Measurements from ENCODE around the gene STOX2.
"Not testable (repeated sequence)": the region's sequence is repeated elsewhere in the genome, so short reads cannot be mapped to it uniquely, and the experiment has no call there.

STOX2 gene

DNA sequence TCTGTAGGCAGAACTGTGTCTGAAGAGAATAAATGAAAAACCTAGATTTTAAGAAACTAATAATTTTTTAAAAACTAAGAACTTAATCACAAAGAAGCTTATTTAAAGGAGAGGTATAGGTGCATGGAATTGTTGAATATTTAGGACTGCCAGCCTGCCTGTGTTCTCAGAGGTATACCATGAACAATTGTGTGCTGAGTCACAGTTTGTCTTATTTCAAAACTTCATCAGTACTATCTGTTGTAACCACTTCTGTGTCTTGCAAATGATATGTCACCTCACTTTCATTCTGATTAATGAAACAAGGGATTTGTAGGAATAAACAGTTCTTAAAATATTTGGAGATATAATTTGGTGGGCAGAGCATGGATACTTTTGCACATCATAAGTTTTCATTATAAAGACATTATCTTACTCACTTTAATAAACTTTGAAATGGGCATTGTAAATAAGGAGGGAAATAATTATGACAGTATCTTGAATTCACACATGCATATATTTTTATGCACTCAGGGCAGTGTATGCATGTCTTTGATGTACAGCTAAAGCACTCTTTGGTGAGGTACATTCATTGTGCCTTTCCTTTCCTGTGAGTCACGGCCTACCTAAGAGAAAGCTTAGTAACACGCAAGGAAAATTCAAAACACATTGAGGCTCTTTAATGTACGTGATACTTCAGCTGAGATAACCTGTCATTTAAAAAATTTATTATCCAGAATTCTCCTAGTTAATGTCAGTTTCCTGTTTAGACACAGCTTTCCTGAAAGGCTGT, 31.7 kb downstream of the STOX2 start:
- DNase-seq (ENCODE audit: low spot score) = no peak

DNA sequence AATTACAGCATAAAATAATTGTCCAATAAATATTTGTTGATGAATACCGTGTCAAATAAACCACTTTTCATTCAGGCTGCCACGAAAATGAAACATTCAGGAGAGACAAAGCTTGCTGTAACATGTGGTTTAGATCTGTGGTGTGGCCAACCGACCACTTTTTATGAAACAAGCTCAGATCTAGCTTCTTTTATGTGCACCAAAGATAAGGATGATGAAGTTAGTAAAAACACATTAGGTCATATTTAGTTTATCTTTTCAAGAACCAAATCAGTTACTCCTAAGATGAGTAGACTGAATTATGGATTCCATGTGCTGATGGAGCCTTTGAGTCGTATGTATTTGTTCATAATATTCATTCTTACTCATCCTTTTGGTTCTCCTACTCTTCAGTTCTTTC, 35.8 kb downstream of the STOX2 start:
- DNase-seq (ENCODE audit: low spot score) = no peak

DNA sequence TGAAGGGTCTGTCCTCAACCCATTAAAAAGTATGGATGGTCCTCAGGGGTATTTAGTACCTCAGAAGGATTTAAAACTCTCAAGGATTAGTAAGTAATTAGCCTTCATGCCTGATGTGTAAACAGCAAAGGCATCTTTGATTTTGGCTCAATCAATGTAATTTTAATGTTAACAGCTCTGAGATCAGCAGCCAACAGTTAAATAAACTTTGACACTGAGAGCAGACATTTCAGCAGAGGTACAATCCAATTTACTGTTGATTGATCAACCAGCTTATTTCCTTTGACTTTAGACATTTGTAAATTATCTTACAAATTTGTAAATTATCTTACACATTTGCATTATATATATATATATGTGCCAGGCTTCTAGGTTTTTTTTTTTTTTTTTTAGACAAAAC, 36.9 kb downstream of the STOX2 start:
- DNase-seq (ENCODE audit: low spot score) = no peak

DNA sequence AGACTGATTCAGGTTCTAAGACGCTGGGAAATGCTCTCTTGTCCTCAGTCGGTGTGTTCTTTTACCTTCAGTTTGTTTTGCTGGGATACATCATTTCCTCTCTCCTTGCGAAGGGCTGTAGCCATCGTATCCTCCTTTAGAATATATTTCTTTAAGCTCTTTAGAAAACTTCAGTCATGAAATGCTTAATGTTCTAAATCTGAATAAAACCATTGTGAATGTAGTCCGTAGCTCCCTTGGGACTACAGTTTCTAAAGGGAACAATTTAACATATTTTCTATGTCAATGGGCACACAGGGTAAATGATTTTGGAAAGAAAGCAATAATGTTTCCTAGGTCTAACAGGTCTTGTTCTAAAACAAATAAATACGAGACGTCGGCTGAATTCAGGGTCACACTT, 40.6 kb downstream of the STOX2 start:
- DNase-seq (ENCODE audit: low spot score) = no peak

DNA sequence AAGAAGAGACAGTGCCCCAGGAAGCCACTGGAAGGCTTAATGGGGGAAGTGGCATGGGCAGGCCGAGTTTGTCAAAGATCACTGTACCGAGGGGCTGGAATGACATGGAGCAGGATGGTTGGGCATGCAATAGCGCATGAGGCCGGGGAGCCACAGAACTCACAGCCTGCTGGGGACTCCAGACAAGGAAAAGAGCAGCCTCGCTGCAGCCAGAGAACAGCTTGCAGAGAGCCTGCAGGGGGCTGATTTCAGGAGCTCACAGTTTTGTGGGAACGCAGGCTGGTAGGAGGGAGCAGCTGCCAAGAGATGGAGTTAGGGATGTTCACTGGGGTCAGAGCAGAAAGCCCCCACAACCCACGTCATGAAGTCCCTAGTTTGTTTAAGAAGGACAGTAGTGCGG, 45.4 kb downstream of the STOX2 start:
- no peak for DNase-seq (ENCODE audit: low spot score)

DNA sequence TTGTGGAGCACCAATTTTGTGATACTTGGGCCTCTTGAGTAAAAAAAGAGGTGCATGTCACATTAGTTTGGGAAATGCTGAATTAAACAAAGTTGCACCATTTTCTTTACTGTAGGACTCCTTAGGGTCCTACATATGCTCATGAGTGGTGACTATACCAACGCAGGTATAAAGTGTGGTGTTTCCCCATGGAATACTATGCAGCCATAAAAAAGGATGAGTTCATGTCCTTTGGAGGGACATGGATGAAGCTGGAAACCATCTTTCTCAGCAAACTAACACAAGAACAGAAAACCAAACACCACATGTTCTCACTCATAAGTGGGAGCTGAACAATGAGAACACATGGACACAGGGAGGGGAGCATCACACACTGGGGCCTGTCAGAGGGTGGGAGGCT, 47.5 kb downstream of the STOX2 start:
- DNase-seq (ENCODE audit: low spot score) = not testable (repeated sequence)

DNA sequence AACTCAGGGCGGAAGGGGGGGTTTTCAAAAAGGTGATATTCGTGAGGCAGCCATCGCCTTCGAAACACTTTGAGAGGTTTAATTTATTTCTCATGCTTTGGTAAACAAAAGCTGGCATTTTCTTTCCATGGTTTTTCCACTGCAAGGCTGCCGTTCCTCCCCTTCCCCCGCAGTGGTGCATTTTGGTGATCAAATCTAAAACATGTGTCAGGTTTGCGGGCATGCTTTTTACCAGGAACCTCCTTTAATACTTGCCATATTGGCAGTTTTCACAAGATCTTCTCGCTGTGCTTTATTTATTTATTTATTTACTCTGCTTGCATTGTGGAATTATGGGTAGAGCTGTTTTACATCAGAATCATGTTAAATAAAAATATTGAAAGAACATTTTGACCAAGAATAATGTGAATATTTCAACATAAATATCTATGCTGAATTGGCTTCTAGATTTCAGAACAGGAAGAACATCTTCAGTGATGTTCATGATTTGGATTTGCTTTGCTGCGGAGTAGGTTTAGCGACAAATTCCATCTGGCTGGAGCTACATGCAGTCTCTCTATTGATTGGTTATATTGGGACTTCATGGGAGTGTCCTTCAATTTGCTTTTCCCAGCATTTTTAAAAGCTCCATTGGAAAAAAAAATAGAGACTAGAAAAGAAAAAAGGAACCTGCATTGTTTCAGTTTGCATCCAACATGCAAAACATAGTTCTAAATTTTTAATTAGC, 54.4 kb downstream of the STOX2 start:
- DNase-seq (ENCODE audit: low spot score) = no peak

DNA sequence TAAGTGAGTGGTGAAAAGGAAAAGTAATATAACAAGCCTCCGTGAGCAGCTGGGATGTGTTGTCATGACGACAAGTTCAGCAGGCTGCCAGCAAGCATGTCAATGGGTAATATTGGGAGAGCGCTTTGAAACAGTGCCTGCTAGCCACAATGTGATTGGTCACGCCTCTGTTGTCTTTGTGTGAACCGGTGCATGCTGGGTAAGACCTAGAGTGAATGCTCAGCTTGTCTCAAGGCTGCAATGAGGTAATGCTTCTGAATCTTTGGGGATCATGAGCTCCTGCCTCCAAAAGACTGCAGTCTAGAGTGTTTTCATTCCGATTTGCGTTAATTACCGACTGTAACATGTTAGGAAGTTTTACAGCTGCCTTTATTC, 54.9 kb downstream of the STOX2 start:
- peak; percentile 75 for DNase-seq (ENCODE audit: low spot score)

DNA sequence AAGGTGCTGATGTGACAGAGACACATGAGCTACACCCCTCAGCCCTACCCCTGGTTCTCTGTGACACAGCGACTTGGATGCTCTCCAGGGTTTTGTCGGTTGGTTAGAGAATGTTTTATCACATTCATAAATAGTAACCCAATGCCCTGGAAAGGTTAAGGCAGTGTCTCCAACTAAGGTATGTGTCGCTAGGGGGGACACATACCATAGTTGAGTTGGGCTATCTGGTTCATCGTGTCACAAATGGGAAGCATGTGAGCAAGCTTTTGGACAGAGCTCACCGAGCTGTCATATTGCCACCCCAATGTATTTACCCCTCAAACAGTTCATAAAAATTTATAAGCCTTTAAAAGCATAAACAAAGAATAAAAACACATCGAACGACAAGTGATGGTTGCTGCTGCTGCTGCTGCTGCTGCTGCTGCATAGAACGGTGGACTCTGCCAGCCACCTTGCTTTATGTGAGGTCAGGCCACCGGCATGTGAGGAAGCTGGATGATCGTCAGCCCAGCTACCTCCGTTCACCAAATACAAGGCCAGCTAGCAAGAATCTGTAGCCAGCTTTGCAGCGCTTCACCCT, 55.9 kb downstream of the STOX2 start:
- no peak for DNase-seq (ENCODE audit: low spot score)

DNA sequence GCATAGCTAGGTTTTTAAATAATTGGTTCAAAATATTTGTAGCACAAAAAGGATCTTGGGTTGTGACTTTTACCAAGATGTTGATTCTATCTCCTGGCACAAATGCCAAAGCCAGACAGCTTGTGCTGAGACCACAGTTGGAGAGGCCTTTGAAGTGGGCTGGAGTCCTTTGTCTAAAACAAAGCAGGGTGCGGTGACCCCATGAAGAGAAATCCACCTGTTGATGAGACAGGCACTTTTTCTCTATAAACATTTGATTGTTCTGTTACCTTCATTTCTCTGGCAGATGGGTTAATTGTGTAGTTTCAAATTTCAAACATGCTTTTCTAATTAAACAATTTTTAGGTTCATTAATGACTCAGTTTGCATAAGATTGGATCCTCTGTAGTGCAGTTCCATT, 56.7 kb downstream of the STOX2 start:
- DNase-seq (ENCODE audit: low spot score) = no peak

DNA sequence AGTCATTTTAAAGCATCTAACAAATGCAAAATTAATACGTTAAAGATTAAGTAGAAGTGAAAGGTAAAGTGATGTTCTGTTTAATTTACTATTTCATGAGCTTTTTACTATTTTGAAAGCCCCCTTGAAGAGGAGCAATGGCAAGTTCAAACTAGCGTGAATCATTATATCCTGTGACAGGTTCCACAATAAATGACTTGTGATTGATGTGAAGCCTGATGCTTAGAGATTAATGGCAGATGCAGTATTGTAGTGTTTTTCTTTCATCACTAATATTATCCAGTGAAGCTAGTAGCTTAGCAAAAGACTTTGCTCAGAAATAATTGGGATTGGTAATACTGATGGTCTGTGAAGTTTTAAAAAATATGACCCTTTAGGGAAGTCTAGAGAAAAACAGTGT, 57.3 kb downstream of the STOX2 start:
- DNase-seq (ENCODE audit: low spot score) = no peak

DNA sequence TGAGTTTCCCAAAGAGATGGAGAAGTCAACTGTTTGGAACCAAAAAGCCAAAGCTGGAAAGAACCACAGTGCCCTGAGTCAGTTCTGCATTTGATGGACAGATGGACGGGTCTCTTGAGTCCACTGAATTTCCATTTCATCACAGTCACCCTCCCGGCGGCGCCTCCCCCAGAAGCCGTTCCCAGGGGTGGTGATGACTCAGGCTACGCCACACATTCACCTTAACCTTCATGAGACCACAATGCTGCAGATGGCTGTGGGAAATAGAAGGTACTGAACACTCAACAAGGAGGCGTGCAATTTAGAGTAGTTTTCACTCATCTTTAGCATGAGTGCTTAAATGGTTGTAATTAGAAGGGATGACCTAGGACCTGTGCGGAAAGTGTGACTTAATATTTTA, 61.3 kb downstream of the STOX2 start:
- no peak for DNase-seq (ENCODE audit: low spot score)

DNA sequence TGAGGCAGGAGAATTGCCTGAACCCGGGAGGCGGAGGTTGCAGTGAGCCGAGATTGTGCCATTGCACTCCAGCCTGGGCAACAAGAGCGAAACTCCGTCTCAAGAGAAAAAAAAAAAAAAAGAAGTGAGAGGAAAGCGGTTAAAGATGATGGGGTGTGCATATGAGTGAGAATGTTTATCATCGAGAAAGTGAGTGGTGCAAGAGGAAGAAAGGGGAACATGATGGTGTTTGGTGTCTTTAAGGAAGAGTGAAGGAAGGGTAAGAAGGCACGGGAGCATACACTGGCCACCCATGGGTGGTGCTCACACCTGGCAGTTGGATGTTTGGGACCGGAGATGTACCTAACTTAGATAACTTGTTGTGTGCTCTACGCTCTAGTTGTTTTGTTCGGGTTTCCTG, 62.2 kb downstream of the STOX2 start:
- no peak for DNase-seq (ENCODE audit: low spot score)

DNA sequence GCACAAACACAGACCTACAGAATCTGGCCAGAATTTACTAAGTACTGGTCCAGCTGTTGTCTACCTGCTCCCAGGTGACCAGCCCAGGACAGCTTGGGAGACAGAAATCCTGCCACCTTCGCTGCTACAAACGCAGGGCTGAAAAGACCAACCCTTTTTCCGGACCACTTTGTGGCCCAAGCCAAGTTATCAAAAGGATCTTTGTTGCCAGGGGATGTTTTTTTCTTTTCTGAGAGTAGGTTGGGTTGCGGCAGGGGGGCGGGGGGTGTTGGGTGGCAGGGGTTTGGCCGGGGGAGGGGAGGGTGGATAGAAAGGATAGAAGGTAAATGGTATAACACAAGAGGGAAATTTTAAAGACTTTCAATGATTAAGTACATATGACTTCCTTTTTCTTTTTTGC, 63.4 kb downstream of the STOX2 start:
- no peak for DNase-seq (ENCODE audit: low spot score)

DNA sequence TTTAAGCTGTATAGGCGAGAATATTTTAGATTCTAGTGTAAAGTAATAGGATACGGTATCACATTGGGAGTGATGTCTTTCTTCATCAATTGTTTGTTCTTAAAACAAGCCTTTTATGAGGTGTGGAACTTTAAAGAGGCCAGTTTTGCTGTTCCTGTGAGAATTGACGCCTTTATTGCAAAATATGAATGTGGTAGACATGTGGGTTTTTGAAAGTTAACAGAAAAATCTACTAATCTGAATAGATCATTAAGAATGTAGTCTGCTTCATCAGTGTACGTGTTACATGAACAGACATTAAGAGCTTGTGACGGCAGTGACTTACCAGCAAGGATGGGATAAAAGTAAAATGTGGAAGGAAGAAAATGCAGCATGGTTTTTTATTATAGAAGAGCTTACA, 63.8 kb downstream of the STOX2 start:
- DNase-seq (ENCODE audit: low spot score) = no peak

DNA sequence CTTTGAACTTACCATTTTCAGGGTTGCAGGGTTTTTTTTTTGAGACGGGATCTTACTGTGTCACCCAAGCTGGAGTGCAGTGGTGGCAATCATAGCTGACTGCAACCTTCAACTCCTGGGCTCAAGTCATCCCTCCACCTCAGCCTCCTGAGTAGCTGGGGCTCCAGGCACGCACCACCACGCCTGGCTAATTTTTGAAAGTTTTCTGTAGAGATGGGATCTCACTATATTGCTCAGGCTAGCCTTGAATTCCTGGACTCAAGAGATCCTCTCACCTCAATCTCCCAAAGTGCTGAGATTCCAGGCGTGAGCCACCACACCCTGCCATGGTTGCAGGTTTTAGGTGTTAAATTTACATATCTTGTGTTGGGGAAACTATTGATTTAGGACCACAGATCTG, 64.5 kb downstream of the STOX2 start:
- DNase-seq (ENCODE audit: low spot score) = no peak

DNA sequence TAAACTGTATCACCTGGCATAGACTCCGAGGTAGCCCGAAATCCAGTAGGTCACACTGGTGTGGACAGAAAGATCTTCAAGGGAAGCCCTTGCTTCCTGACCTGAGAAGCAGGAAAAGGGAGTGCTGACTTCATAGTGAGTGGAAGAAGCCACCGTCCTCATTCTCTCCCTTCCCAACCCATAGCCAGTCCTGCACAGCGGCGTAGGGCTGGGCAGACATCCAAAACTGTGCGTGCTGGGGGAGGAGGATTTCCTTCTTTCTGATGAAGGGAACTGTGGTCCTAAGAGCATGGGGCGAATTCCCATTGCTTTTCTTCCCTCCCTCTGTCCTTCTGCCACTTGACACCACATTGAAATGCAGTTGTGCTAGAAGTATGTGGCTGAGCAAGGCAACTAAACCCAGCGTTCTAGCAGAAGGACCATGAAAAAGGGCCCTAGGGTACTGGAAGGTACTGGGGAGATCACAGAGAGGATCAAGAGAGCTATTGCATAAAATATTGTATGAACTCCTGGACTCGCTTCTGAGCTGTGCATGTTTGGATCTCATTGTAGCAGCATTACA, 66.9 kb downstream of the STOX2 start:
- no peak for DNase-seq (ENCODE audit: low spot score)

DNA sequence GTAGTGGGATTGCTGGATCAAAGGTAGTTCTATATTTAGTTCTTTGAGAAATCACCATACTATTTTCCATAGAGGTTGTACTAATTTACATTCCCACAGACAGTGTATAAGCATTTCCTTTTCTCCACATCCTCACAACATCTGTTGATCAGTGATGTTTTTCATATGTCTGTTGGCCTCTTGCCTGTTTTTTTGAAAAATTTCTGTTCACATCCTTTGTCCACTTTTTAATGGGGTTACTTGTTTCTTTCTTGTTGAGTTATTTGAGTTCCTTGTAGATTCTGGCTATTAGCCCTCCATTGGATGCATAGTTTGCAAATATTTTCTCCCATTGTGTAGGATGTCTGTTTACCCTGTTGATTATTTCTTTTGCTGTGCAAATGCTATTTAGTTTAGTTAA, 72.6 kb downstream of the STOX2 start:
- no peak for DNase-seq (ENCODE audit: low spot score)

DNA sequence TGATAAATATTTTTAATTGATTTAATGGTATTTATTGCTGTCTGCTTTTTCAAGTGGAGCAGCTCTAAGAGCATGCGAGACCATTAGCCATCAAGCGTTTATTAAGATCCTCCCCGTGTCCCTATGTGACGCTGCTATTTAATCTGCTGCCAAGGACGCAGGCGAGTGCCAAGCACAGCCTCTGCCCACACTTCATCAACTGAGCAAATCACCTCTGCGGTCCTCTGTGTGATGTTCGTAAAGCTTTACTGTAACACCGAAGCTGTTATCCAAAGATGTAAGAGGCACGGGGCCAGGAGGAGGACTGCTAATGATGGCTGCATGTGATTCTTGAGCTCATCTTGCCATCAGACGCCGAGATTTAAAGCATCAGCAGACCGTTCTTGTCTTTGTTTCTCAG, 79.5 kb downstream of the STOX2 start:
- no peak for DNase-seq (ENCODE audit: low spot score)

DNA sequence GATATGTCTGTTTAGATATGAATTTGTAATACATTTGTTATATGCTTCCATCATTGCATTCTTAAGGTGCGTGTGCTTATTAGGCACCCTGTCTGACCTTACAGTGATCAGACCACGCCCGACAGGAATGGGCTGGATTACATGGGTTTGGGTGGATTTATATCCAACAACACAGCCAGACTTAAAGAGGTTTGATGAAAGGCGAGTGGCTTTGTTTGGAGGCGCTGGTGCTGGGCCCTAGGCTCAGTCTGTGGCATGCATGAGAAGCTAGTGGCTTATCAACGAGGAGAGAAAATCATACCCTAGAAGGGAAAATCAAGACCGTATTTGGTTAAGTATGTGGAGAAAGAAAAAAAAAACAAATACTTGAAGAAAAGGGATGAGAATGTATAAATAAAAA, 80.7 kb downstream of the STOX2 start:
- DNase-seq (ENCODE audit: low spot score) = no peak

DNA sequence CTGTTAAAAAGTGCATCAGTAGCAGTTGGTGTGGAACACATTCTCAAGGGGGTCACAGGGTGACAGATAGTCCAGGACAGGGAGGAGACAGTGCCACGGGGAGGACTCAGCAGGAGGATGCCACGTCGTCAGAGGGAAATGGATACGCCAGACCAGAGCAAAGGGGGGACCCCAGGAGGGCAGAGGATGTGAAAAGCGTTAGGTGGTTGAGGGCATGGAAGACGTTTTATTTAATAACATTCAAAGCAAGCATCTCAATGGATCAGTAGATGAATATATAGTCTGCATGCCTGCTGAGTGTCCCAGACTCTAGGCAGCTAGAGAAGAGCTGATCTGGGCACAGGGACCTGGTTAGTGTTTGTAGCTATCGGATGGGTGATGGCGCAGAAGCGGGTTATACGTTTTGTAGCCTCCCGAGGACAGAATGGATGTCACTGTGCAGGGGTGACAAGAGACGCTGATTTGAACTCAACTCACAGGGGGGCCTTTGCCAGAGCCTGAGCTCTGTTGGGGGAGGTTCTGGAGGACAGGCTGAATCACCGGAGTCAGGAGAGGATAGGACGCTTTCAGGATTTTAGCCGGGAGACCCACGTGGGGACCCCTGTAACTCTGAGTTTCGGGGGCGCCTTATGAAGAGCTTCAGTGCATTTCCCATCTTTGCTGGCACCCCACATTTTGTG, 81.3 kb downstream of the STOX2 start:
- DNase-seq (ENCODE audit: low spot score) = no peak
